Cardiac septum (tissue), 1 donor: ENCODE data around the gene KDM4F. TPM values are rescaled to one million over a fixed set of nuclear protein-coding genes. Genes with fewer than 3 reads are reported as not detected.

Experiments
- DNase-seq: peaks from one replicate; pipeline ENCODE4 v3.0.0-alpha.2; 2020; ENCODE audit warnings: low spot score
- intact Hi-C: fragments of 100-400 bp; cut with DNase I; formaldehyde crosslinking; loops from one replicate; pipeline ENCODE4 v1.14.0; 2022
- total RNA-seq: library from RNA; stranded (reverse); fragmentation: NEBNext Ultra II Directional; extraction: Animal tissue kit (Norgen Biotek cat#: 25700); gene quantifications from one replicate; pipeline ENCODE4 v1.2.1, GENCODE V29; 2021
- donor health status: DM: no; HTN: no; CAD: no.

Gene KDM4F
- total RNA-seq, 1 donor from 2014 or later, result not detected

- intact Hi-C loops, result no loop called here
- DNase-seq, result no peak
Measured at GRCh38 chr11:95057959-95058358, 8.7 kb downstream of the KDM4F start.

- no peak for DNase-seq
- intact Hi-C loops, result no loop called here
Measured at GRCh38 chr11:95058621-95059020, 9.4 kb downstream of the KDM4F start.

DNA sequence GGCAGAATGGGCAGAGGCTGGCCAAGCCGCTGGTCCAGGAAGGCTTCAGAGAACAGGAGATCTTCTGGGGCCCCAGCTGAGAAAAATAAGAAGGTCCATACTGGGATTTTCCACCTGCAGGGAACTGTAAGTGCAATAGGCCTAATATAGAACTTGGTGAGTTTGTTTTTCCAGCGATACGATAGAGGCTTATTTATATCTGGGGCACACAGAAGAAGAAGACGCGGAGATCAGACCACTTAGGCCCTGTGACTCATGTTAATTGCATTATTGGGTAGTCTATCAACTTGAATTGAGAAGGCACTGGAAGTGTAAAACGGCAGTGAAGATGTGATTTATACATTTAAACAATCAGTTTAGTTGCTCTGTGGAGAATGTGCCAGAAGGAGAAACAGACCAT is 9.8 kb downstream of the KDM4F start:
- no peak for DNase-seq
- intact Hi-C loops, result no loop called here

DNA sequence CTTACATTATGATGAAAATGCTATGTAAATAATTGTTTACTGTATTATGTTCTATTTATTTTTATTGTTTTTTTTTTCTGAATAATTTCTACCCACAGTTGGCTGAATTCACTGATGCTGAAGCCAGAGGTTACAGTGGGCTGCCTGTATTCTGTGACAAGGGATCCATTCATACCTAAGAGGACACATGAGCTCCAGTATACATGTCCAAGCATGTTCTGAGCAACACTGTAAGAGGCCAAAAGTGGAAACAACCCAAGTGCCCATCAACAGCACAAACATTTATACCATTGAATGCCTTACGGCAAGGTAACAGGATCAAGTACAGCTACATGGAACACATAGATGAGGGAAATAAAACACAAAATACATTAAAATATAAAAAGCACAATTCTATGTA is 16.1 kb downstream of the KDM4F start:
- no peak for DNase-seq

DNA sequence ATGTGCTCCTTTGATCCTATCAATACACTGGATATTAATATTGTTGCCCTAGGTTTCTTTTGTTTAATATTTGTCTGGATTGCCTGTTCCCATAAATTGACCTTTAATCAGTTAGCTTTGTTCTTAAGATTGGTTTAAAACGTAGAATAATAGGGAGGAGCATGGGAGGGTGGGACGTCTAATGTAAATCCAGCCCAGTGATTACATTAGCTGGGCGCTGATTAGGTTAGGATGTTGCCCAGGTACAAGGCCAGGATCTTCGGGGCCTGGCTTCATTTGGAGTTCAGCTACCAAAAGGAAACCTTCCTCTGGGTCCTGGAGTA is 17.5 kb downstream of the KDM4F start, which contains the start of gene SRSF8:
TSS of gene SRSF8 (plus strand) at position 204 of the 323 bp plus-strand sequence. CDS start 308 bp downstream, outside the sequence.
- no peak for DNase-seq
- intact Hi-C loops, result loop anchor here (5.0 to 10.0 kb wide), 3 partner anchors 92 to 641 kb away; partner anchors contain the start of genes AMOTL1, CWC15 and KDM4D

More for the DNA sequence above, 16.1 kb downstream of the KDM4F start:
- intact Hi-C loops, result loop anchor here (5.0 to 10.0 kb wide), 3 partner anchors 91 to 642 kb away; partner anchors contain the start of genes AMOTL1, CWC15 and KDM4D

DNA sequence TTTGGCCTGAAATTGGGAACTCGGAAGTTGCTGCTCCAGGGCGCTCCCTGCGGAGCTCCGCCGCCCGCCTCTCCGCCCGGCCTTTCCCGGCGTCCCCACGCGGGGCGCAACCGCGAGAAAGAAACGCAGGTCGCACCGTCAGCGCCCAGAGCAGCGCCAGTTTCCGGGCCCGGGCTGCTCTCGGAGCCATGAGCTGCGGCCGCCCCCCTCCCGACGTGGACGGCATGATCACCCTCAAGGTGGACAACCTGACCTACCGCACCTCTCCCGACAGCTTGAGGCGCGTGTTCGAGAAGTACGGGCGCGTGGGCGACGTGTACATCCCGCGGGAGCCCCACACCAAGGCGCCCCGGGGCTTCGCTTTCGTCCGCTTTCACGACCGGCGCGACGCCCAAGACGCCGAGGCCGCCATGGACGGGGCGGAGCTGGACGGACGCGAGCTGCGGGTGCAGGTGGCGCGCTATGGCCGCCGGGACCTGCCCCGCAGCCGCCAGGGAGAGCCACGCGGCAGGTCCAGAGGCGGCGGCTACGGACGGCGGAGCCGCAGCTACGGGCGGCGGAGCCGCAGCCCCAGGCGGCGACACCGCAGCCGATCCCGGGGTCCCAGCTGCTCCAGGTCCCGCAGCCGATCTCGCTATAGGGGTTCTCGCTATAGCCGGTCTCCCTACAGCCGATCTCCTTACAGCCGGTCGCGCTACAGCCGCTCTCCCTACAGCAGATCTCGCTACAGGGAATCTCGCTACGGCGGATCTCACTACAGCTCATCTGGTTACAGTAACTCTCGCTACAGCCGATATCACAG is 18.0 kb downstream of the KDM4F start:
- peak; percentile 90 for DNase-seq
- intact Hi-C loops, result loop anchor here (5.0 to 10.0 kb wide), 3 partner anchors 92 to 640 kb away; partner anchors contain the start of genes AMOTL1, CWC15 and KDM4D

GRCh38 chr11:95067841-95068219 is 18.6 kb downstream of the KDM4F start:
- intact Hi-C loops, result loop anchor here (2.0 to 10.0 kb wide), 4 partner anchors 25 to 639 kb away; partner anchors contain the start of genes AMOTL1, CWC15 and KDM4D

GRCh38 chr11:95068549-95068948 is 19.3 kb downstream of the KDM4F start:
- no peak for DNase-seq
- intact Hi-C loops, result loop anchor here (2.0 to 10.0 kb wide), 4 partner anchors 24 to 639 kb away; partner anchors contain the start of genes AMOTL1, CWC15 and KDM4D

More at GRCh38 chr11:95067841-95068219, 18.6 kb downstream of the KDM4F start:
- peak; percentile 80 for DNase-seq

- no peak for DNase-seq
- intact Hi-C loops, result no loop called here
Measured at GRCh38 chr11:95070471-95070870, 21.2 kb downstream of the KDM4F start.

GRCh38 chr11:95072948-95073347 is 23.7 kb downstream of the KDM4F start:
- intact Hi-C loops, result no loop called here
- no peak for DNase-seq

- DNase-seq, result peak; percentile 88
- intact Hi-C loops, result no loop called here
Measured at GRCh38 chr11:95074792-95075563, 25.8 kb downstream of the KDM4F start.

DNA sequence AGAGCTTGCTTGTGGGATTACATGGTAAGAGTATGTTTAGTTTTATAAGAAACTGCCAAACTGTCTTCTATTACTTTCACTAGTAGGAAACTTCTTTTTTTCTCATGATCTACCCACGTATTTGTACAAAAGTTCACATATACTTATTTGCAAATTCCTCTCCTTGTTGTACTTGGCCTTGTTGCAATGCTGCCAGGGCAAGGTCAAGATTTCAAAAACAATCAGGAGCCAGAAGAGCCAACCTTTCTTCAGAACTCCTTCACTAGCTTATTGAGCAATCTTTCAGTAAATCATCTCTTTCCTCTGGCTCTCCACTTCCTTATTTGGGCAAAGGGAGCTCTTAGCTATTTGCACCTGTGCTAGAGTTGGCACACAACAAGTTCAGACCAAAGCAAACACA is 27.2 kb downstream of the KDM4F start:
- intact Hi-C loops, result no loop called here
- DNase-seq, result no peak

- no peak for DNase-seq
- intact Hi-C loops, result no loop called here
Measured at GRCh38 chr11:95076981-95077380, 27.8 kb downstream of the KDM4F start.

DNA sequence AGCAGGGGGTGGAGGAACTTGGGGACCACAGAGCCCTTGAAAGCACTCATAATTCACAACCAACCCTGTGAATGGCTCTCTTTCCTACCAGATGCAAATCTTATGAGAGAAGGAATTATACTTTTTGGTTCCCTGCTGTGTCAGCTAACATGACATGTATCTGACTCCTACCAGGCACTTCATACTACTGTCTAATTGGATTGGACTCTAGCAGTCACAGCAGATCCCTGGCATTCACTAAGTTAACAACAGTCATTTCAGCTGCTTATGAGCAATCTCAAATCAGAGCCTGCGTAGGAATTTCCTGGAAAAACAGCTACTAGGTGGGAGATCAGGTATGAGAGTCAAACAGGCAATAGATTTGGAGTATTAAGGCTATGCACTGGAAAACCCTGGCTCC is 29.3 kb downstream of the KDM4F start:
- DNase-seq, result no peak
- intact Hi-C loops, result no loop called here

GRCh38 chr11:95081010-95081409 is 31.8 kb downstream of the KDM4F start:
- no peak for DNase-seq
- intact Hi-C loops, result no loop called here

DNA sequence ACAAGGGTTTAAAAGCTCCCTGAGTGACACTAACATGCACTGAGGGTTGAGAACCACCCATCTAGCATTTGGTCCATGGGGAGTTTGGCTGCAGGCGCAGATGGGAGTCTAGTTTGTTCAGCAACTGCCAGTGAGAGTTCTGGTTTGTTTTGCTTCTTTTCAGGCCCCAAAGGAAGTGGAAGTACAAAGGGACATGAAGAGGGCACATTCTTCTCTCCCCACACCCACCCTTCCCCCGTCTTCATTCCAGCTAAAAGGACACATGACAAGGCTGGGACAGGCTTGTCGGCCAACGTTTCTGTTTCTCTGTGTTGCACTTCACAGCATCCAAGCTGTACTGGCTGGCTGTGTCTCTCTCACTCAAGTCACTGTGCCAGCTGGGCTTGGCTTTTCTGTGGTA is 32.2 kb downstream of the KDM4F start:
- DNase-seq, result no peak
- intact Hi-C loops, result no loop called here

GRCh38 chr11:95082576-95083001 is 33.4 kb downstream of the KDM4F start:
- no peak for DNase-seq
- intact Hi-C loops, result no loop called here

DNA sequence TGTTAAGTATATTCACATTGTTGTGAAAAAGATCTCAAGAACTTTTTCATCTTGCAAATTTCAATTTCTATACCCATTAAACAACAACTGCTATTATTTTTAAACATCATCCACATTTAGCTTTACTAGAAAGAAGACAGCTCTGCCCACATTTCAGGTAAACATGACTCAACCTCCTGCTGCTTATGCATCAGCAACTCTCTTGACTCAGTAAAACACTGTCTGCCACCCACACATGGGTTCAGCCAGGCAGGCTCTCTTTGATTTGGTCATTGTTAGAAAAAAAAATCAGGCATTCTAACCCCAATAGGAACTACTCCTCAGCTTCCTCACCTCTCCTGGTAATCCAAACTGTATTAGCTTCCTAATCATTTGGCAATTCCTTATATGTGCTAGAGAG is 35.3 kb downstream of the KDM4F start:
- DNase-seq, result no peak
- intact Hi-C loops, result no loop called here

DNA sequence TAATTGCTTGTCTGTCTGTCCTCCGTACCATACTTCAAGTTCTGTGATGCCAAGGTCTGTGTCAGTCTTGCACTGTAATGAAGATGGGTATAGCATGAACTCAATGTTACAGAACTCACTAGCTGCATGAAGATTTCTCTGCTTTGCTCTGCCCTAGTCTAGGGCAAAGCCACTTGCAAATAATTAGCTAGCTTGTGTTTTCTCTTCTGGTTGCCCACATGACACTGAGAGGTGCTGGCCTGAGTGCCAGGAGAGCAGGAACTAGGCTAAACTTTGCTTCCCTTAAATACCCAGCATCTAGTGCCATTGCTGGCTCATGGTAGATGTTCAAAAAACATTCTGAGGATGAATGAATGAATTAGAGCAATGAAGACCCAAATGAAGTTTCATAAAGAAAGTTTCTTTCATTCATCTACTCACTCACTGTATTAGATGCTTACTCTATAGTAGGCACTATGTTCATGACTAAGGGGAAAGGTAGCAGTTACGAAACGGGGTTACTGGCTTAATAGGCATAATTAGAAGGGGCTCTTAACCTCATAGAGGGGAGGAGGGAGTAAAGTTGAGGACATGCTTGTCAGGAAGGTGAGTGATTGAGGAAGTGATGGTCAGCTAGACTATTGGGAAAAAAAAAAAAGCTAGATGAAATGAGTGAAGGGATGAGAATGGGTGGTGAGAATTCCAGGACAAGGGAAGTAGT is 36.0 kb downstream of the KDM4F start:
- intact Hi-C loops, result loop anchor here (5.0 kb wide), 1 partner anchor 67 kb away; no protein-coding TSS in a partner anchor
- DNase-seq, result no peak

DNA sequence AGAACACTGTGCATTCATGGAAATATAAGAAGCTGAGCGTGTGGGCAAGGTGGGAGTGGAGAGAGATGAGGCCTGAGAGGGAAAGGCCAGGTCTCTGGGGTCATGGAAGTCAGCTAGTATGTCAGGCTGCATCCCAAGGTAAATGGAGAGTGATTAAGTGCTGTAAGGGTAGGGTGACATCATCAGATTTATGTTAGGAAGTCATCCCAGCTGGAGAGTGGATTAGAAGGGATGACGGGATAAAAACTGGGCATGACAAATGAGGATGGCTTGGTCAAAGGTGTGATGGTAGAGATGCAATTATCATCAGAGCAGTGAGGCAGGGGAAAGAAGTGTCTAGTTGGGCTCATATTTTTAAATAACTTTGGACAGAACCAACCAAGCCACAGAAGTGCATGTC is 36.9 kb downstream of the KDM4F start:
- no peak for DNase-seq
- intact Hi-C loops, result loop anchor here (5.0 kb wide), 1 partner anchor 66 kb away; no protein-coding TSS in a partner anchor
